Measurements from ENCODE around the gene TLR3.

The TLR3 gene

GRCh38 chr4:186096681-186097165, 27.8 kb downstream of the TLR3 start:
- TF ChIP-seq CTCF (conservative IDR thresholded peaks at IDR 0.05): no peak
- no peak overlapping the region for H3K27ac ChIP-seq

GRCh38 chr4:186097386-186097785, 28.4 kb downstream of the TLR3 start:
- H3K27ac ChIP-seq: no peak overlapping the region
- TF ChIP-seq CTCF (conservative IDR thresholded peaks at IDR 0.05): no peak

- no peak for TF ChIP-seq CTCF (conservative IDR thresholded peaks at IDR 0.05)
- H3K27ac ChIP-seq: no peak overlapping the region
Measured at GRCh38 chr4:186102931-186103330, 34.0 kb downstream of the TLR3 start.

DNA sequence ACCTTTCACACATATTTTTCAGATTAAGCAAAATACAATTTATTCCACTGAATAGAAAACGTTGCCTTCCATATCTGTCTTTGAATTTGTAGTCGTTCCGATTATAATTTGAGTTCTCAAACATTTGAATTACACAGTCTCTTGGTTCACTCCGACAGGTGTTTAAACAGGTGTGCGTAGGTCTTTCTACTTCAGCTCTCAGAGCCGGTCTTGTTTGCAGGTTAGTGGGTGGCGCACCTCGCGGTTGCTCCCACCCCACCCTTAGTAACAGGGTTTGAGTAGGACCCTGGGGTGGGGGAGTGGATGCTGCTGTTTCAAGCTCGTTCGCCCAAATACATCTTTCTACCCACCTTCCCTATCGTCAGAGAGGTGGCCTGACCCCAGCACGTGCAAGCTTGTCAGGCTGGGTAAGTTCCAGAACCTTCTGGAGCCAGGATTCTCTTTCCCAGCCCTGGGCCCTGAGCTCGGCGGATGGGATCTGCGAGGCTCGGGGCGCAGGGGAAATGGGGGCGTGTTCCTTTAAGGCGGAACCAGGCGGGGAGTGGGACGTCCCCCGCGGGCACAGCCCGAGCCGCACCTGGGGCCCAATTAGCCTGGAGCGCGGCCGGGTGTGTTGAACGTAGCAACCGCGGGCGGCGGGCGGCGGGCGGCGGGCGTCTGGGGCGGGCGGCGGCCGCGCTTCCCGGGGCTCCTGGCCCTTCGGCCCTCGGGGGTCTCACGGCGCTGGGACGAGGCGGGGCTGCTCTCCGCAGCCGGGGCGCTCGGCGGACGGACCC, 35.3 kb downstream of the TLR3 start, which contains the start of gene FAM149A:
Gene FAM149A, plus strand, starts transcription at position 591 of the 776 bp plus-strand sequence.
- no peak for TF ChIP-seq CTCF (conservative IDR thresholded peaks at IDR 0.05)
- peak within 1 kb of the TSS; percentile 94 for H3K27ac ChIP-seq

- peak overlapping the region; percentile 94 for H3K27ac ChIP-seq
Measured at GRCh38 chr4:186104890-186105646, 36.1 kb downstream of the TLR3 start.

DNA sequence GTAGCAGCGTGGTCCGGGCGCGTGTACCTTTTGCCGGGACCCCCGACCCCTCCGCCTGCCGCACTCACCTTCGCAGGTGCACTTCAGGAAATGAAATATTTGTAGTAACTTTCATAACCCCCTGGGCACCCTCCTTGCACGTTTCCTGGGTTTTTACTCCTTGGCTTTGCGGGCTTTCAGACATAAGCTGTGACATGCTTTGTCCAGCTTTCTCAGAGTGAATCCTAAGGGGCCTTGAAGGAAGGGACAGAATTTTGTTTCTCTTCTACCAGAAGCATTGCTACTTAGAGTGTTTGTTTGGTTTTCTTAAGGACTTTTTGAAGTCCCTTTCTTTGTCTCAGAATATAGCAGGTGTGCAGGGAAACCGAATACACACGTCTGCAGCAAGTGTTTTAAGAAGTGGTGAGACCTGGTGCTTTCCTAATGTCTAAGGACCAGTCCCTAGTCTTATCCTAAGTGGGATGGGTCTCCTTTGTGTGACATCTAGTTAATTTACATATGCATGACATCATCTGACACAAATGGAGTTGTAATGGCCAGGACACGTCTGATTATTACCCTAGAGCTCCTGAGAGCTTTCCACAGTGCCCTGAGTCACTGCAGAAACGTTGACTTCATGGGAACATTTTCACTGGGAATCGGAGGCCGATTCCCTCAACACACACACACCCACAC, 36.8 kb downstream of the TLR3 start:
- peak overlapping the region; percentile 94 for H3K27ac ChIP-seq
- no peak for TF ChIP-seq CTCF (conservative IDR thresholded peaks at IDR 0.05)

More at GRCh38 chr4:186104890-186105646, 36.1 kb downstream of the TLR3 start:
- TF ChIP-seq CTCF (conservative IDR thresholded peaks at IDR 0.05): peak; percentile 18; the same call in 1 of the 2 replicates

DNA sequence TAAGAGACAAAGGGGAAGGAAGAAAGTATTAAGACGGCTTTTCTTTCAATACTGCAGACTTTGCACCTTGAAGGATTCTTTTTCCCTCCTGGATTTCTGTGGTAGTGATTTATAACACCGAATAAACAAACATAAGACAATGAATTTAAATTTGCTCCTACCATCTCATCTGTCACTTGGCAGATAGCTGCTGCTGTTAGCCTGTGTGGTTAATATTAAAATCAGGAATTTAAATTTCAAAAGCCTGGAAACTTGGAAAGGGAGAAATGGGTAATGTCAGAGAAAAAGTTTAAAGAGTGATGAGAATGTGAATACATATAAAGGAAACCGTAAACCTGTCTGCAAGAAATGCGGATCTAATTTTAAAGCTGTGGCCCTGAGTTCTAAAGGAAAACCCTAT, 39.0 kb downstream of the TLR3 start:
- TF ChIP-seq CTCF (conservative IDR thresholded peaks at IDR 0.05): no peak
- H3K27ac ChIP-seq: peak overlapping the region; percentile 94
